ENCODE data around the gene DHX34.

Gene DHX34

DNA sequence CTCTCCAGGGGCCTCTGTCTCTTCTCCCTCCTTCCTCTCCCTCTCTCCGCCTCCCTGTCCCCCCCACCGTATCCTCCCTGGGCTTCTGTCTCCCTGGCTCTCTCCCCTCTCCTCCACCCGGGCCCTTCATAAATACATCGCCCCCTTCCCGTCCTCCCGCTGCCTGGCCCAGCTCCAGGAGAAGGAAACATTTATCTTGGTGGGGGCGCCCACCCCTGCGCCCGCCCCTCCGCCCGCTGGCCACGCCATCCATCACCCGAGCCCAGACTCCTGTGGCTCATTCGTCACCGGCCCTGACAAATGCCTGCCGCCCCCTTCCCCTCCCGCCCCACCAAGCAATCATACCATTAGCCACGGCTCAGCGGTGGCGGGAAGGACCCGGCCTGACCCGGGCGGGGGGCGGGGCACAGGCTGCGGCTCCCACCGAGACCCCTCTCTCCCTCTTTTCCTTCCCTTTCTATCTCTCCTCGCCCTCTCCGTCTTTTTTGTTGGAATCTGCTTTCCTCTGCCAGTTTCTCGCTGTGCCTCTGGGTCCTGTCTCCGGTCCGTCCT is 72.8 kb downstream of the DHX34 start:
- Histone ChIP-seq H3K9me2 (replicated peaks; ENCODE audit: insufficient read depth, low read length) (no peaks in the 10 kb centered on the region), H4K20me1 (ENCODE audit: low read depth, low read length) (no peaks in the 10 kb centered on the region), H3F3A (ENCODE audit: insufficient read depth) (0 out of 2 replicates have a peak, but pooled peaks cover 4% of the 10 kb centered on the region), H3K36me3 (ENCODE audit: low read length) (no peaks in the 10 kb centered on the region), H3K9me3 (ENCODE audit: insufficient read depth, low read length) (no peaks in the 10 kb centered on the region), H3K4me2 (ENCODE audit: low read depth, low read length, poor library complexity, severe bottlenecking) (no peak overlapping the region), H3K4me3 (ENCODE audit: insufficient read depth, low read length, poor library complexity, severe bottlenecking) (no peak overlapping the region), H2AFZ (ENCODE audit: low read depth, low read length, severe bottlenecking) (no peak overlapping the region), H3K27ac (ENCODE audit: low read depth, low read length) (no peak overlapping the region), H3K9ac (ENCODE audit: low read length) (no peak overlapping the region), H3K27me3 (ENCODE audit: low read length) (0 out of 2 replicates have a peak, but pooled peaks cover 3% of the 10 kb centered on the region), H3K79me2 (ENCODE audit: insufficient read depth, low read length) (no peaks in the 10 kb centered on the region)
- no peak for TF ChIP-seq EZH2phosphoT487 (conservative IDR thresholded peaks at IDR 0.05; ENCODE audit: low read length)
- TF ChIP-seq, protein P1, sequence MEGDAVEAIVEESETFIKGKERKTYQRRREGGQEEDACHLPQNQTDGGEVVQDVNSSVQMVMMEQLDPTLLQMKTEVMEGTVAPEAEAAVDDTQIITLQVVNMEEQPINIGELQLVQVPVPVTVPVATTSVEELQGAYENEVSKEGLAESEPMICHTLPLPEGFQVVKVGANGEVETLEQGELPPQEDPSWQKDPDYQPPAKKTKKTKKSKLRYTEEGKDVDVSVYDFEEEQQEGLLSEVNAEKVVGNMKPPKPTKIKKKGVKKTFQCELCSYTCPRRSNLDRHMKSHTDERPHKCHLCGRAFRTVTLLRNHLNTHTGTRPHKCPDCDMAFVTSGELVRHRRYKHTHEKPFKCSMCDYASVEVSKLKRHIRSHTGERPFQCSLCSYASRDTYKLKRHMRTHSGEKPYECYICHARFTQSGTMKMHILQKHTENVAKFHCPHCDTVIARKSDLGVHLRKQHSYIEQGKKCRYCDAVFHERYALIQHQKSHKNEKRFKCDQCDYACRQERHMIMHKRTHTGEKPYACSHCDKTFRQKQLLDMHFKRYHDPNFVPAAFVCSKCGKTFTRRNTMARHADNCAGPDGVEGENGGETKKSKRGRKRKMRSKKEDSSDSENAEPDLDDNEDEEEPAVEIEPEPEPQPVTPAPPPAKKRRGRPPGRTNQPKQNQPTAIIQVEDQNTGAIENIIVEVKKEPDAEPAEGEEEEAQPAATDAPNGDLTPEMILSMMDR (IDR thresholded peaks at IDR 0.05; ENCODE audit: insufficient read depth, low read length, poor library complexity, severe bottlenecking) = no peak

DNA sequence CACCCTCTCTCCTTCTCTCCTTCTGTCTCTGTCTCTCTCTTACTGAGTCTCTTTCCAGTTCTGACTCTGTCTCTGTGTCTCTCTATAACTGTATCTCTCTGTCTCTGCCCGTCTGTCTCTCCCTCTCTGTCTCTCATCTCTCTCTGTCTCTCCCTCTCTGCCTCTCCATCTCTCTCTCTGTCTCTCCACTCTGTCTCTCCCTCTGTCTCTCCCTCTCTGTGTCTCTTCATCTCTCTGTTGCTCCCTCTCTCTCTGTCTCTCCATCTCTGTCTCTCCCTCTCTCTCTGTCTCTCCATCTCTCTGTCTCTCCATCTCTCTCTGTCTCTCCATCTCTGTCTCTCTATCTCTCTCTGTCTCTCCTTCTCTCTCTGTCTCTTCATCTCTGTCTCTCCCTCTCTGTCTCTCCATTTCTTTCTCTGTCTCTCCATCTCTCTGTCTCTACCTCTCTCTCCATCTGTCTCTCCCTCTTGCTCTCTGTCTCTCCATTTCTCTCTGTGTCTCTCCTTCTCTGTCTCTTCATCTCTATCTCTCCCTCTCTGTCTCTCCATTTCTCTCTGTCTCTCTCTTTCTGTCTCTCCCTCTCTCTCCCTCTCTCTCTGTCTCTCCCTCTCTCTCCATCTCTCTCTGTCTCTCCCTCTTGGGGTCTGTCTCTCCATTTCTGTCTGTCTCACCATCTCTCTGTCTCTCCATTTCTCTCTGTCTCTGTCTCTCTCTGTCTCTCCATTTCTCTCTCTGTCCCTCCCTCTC is 73.5 kb downstream of the DHX34 start:
- TF ChIP-seq, protein P1 (IDR thresholded peaks at IDR 0.05; ENCODE audit: insufficient read depth, low read length, poor library complexity, severe bottlenecking) = no peak
- TF ChIP-seq EZH2phosphoT487 (conservative IDR thresholded peaks at IDR 0.05; ENCODE audit: low read length) = no peak
- H4K20me1 ChIP-seq (ENCODE audit: low read depth, low read length) = no peaks in the 10 kb centered on the region
- peaks cover 4% of the 10 kb centered on the region for H3F3A ChIP-seq (ENCODE audit: insufficient read depth)
- H3K9ac ChIP-seq (ENCODE audit: low read length) = no peak overlapping the region
- no peaks in the 10 kb centered on the region for H3K9me3 ChIP-seq (ENCODE audit: insufficient read depth, low read length)
- H3K36me3 ChIP-seq (ENCODE audit: low read length) = no peaks in the 10 kb centered on the region
- H3K9me2 ChIP-seq (replicated peaks; ENCODE audit: insufficient read depth, low read length) = no peaks in the 10 kb centered on the region
- no peaks in the 10 kb centered on the region for H3K79me2 ChIP-seq (ENCODE audit: insufficient read depth, low read length)
- no peak overlapping the region for H3K27ac ChIP-seq (ENCODE audit: low read depth, low read length)
- no peak overlapping the region for H2AFZ ChIP-seq (ENCODE audit: low read depth, low read length, severe bottlenecking)
- 0 out of 2 replicates have a peak, but pooled peaks cover 3% of the 10 kb centered on the region for H3K27me3 ChIP-seq (ENCODE audit: low read length)
- H3K4me3 ChIP-seq (ENCODE audit: insufficient read depth, low read length, poor library complexity, severe bottlenecking) = no peak overlapping the region
- H3K4me2 ChIP-seq (ENCODE audit: low read depth, low read length, poor library complexity, severe bottlenecking) = no peak overlapping the region

DNA sequence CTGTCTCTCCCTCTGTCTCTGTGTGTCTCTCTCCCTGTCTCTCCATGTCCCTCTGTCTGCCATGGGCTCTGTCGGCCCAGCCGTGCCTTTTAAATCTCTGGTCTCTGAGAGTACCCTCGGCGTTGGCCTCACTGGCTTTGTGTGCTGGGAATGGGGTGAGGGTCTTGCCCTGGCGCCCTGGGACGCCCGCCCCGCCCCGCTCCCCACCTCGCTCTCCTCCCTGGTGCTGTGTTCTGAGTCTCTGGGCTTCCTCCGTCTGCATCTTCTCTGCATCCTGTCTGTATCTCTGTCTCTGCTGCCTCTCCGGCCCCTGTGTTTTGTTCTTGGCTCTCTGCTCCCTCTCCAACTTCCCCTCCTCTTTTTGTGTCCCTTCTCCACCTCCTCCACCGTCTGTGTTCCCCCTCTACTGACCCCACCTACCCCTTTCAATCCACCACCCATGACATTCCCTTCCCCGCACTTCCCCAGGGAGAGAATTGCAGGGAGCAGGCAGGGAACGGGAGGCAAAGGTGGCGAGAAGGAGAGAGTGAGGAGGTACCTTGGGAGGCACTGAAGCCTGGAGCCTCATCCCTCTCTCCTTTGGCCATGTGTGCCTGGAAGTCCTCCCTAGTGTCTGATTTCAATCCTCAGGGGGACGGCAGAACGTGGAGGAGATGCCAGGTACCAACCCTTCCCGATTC is 74.2 kb downstream of the DHX34 start:
- 0 out of 2 replicates have a peak, but pooled peaks cover 3% of the 10 kb centered on the region for H3K27me3 ChIP-seq (ENCODE audit: low read length)
- TF ChIP-seq, protein P1 (IDR thresholded peaks at IDR 0.05; ENCODE audit: insufficient read depth, low read length, poor library complexity, severe bottlenecking) = no peak
- no peak for TF ChIP-seq EZH2phosphoT487 (conservative IDR thresholded peaks at IDR 0.05; ENCODE audit: low read length)

More for the DNA sequence above, 74.2 kb downstream of the DHX34 start:
- no peaks in the 10 kb centered on the region for H3K9me2 ChIP-seq (replicated peaks; ENCODE audit: insufficient read depth, low read length)
- no peak overlapping the region for H3K9ac ChIP-seq (ENCODE audit: low read length)
- no peak overlapping the region for H3K4me2 ChIP-seq (ENCODE audit: low read depth, low read length, poor library complexity, severe bottlenecking)
- no peaks in the 10 kb centered on the region for H4K20me1 ChIP-seq (ENCODE audit: low read depth, low read length)
- H3K9me3 ChIP-seq (ENCODE audit: insufficient read depth, low read length) = no peaks in the 10 kb centered on the region
- no peak overlapping the region for H2AFZ ChIP-seq (ENCODE audit: low read depth, low read length, severe bottlenecking)
- peaks cover 7% of the 10 kb centered on the region for H3F3A ChIP-seq (ENCODE audit: insufficient read depth)
- no peaks in the 10 kb centered on the region for H3K79me2 ChIP-seq (ENCODE audit: insufficient read depth, low read length)
- H3K36me3 ChIP-seq (ENCODE audit: low read length) = no peaks in the 10 kb centered on the region
- H3K27ac ChIP-seq (ENCODE audit: low read depth, low read length) = no peak overlapping the region
- H3K4me3 ChIP-seq (ENCODE audit: insufficient read depth, low read length, poor library complexity, severe bottlenecking) = no peak overlapping the region

Measured in SU-DHL-6 (cell line).